Tibial artery (tissue), 4 donors: Measurements from ENCODE around the gene TMEM245.

Experiments used
- DNase-seq, 2 donors: peaks; one replicate each; pipeline ENCODE4 v3.0.0-alpha.2; 2019
- H3K27ac ChIP-seq, 2 donors: fragments of 200-600 bp; sonication (generic) in 1 of 2; 1 replicate in 1 of 2; 2 replicates in 1 of 2; pipeline ENCODE4 v1.5.1; 2018 to 2019; ENCODE audit warnings: mild to moderate bottlenecking in 1 of 2
- H3K27me3 ChIP-seq, 2 donors: fragments of 200-600 bp; sonication (generic) in 1 of 2; one replicate each; pipeline versions ENCODE4 v1.5.1 to v1.6.0; 2016 to 2019
- H3K36me3 ChIP-seq, 3 donors: fragments of 200-600 bp; sonication (generic) in 2 of 3; one replicate each; pipeline ENCODE4 v1.5.1; 2016 to 2019; ENCODE audit warnings: mild to moderate bottlenecking in 2 of 3
- H3K4me1 ChIP-seq, 4 donors: fragments of 200-600 bp; sonication (generic) in 2 of 4; 1 replicate in 3 of 4; 2 replicates in 1 of 4; pipeline ENCODE4 v1.5.1; 2016 to 2019
- H3K4me3 ChIP-seq, 2 donors: fragments of 200-600 bp; sonication (generic) in 1 of 2; 1 replicate in 1 of 2; 2 replicates in 1 of 2; pipeline ENCODE4 v1.5.1; 2018 to 2019; ENCODE audit warnings: mild to moderate bottlenecking in 2 of 2
- H3K9me3 ChIP-seq, 3 donors: fragments of 200-600 bp; sonication (generic) in 1 of 3; one replicate each; pipeline ENCODE4 v1.5.1; 2016 to 2019
- CTCF ChIP-seq, 2 experiments: fragments of 200-600 bp in 1 of 2; fragments of 450-650 bp in 1 of 2; IDR thresholded peaks; one replicate each; pipeline ENCODE4 v1.5.1; 2017 to 2019; ENCODE audit warnings: antibody characterized with exemption in 2 of 2, mild to moderate bottlenecking in 1 of 2, moderate library complexity in 1 of 2
- intact Hi-C: fragments of 100-400 bp; cut with DNase I; formaldehyde crosslinking; loops from one replicate; pipeline ENCODE4 v1.15.0; 2023; ENCODE audit warnings: low total_unique reads

TMEM245 gene

GRCh38 chr9:108983885-108984284 lies 135.9 kb downstream of the TMEM245 start:
- Histone ChIP-seq H3K9me3 (no peaks in the 10 kb centered on the region), H3K36me3 (peaks cover 0 to 36% (median 29%) of the 10 kb centered on the region in 3 donors), H3K4me1 (no peaks in the 10 kb centered on the region), H3K27ac (no peak overlapping the region), H3K4me3 (no peak overlapping the region), H3K27me3 (no peaks in the 10 kb centered on the region)
- DNase-seq = no peak
- TF ChIP-seq CTCF (IDR thresholded peaks at IDR 0.05) = no peak
- intact Hi-C loops = no loop called here

GRCh38 chr9:108980893-108981292 lies 138.9 kb downstream of the TMEM245 start:
- no peaks in the 10 kb centered on the region for H3K9me3 ChIP-seq
- no peak overlapping the region for H3K27ac ChIP-seq
- H3K4me3 ChIP-seq = no peak overlapping the region
- DNase-seq = no peak
- no peaks in the 10 kb centered on the region for H3K4me1 ChIP-seq
- no peak for TF ChIP-seq CTCF (IDR thresholded peaks at IDR 0.05)
- peaks cover 0 to 37% (median 34%) of the 10 kb centered on the region in 3 donors for H3K36me3 ChIP-seq
- H3K27me3 ChIP-seq = no peaks in the 10 kb centered on the region
- intact Hi-C loops = no loop called here

GRCh38 chr9:108978205-108978604 lies 141.5 kb downstream of the TMEM245 start:
- Histone ChIP-seq H3K27ac (no peak overlapping the region), H3K4me1 (peaks cover 0 to 10% (median 5%) of the 10 kb centered on the region in 4 donors), H3K9me3 (no peaks in the 10 kb centered on the region), H3K36me3 (peaks cover 0 to 34% (median 29%) of the 10 kb centered on the region in 3 donors), H3K27me3 (no peaks in the 10 kb centered on the region), H3K4me3 (no peak overlapping the region)
- intact Hi-C loops = no loop called here
- DNase-seq = no peak
- TF ChIP-seq CTCF (IDR thresholded peaks at IDR 0.05) = no peak

- TF ChIP-seq CTCF (IDR thresholded peaks at IDR 0.05) = no peak
- Histone ChIP-seq H3K36me3 (peaks cover 0 to 10% (median 5%) of the 10 kb centered on the region in 3 donors), H3K4me3 (no peak overlapping the region), H3K27me3 (no peaks in the 10 kb centered on the region), H3K27ac (peak overlapping the region in 1 of 2 donors; percentile 32), H3K4me1 (peaks cover 0 to 26% (median 18%) of the 10 kb centered on the region in 4 donors), H3K9me3 (no peaks in the 10 kb centered on the region)
- DNase-seq = no peak
- intact Hi-C loops = no loop called here
These were observed 145.9 kb downstream of the TMEM245 start for GRCh38 chr9:108973895-108974294.

GRCh38 chr9:108972626-108973209 lies 147.0 kb downstream of the TMEM245 start:
- H3K4me3 ChIP-seq = no peak overlapping the region
- H3K27ac ChIP-seq = peak overlapping the region; percentile 6 to 32
- TF ChIP-seq CTCF (IDR thresholded peaks at IDR 0.05) = no peak
- H3K27me3 ChIP-seq = no peaks in the 10 kb centered on the region
- H3K36me3 ChIP-seq = no peaks in the 10 kb centered on the region
- no peak for DNase-seq
- no peaks in the 10 kb centered on the region for H3K9me3 ChIP-seq
- intact Hi-C loops = no loop called here
- H3K4me1 ChIP-seq = peaks cover 0 to 36% (median 20%) of the 10 kb centered on the region in 4 donors
